ENCODE measurements around the gene RAB11FIP2.

DNA sequence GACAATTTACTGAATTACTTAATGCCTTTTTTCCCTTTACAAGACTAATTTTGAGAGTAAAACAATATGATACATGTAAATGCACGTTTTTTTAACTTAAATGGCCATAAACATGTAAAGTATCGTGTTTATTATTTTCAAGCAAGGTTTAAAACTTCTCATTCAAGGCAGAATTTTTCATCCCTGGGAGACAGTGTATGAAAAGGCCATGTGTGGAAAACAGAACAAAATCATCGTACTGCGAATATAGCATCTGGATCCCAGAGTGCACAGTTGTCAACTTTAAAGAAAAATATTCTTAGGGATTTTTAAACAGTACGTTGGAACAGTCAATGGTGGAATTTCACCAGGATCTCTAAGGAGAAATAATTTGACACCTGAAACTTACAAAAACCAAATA, 1.1 kb upstream of the RAB11FIP2 start:
- no peak for TF ChIP-seq EZH2 (IDR thresholded peaks at IDR 0.05; ENCODE audit: insufficient read depth, low read length)
- TF ChIP-seq, protein P1, sequence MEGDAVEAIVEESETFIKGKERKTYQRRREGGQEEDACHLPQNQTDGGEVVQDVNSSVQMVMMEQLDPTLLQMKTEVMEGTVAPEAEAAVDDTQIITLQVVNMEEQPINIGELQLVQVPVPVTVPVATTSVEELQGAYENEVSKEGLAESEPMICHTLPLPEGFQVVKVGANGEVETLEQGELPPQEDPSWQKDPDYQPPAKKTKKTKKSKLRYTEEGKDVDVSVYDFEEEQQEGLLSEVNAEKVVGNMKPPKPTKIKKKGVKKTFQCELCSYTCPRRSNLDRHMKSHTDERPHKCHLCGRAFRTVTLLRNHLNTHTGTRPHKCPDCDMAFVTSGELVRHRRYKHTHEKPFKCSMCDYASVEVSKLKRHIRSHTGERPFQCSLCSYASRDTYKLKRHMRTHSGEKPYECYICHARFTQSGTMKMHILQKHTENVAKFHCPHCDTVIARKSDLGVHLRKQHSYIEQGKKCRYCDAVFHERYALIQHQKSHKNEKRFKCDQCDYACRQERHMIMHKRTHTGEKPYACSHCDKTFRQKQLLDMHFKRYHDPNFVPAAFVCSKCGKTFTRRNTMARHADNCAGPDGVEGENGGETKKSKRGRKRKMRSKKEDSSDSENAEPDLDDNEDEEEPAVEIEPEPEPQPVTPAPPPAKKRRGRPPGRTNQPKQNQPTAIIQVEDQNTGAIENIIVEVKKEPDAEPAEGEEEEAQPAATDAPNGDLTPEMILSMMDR (IDR thresholded peaks at IDR 0.05; ENCODE audit: insufficient read depth, low read depth, low read length): no peak

All from astrocyte (in vitro differentiated cells and primary cell).